GM18499 (cell line): ENCODE results near the gene ATP5F1D.

Experiments
- ATAC-seq: cut with Tn5 transposase; IDR thresholded peaks from one replicate; pipeline ENCODE4 v1.9.1; 2021; ENCODE audit warnings: moderate number of reproducible peaks; ENCODE audit not compliant: insufficient read depth, unreplicated experiment

Gene ATP5F1D

GRCh38 chr19:1278713-1279660 is 37.4 kb downstream of the ATP5F1D start:
- no peak for ATAC-seq

- no peak for ATAC-seq
Observed at GRCh38 chr19:1279782-1280341, 38.3 kb downstream of the ATP5F1D start.

- ATAC-seq: no peak
Observed at GRCh38 chr19:1280636-1281568, 39.4 kb downstream of the ATP5F1D start.

- ATAC-seq: no peak
Observed at GRCh38 chr19:1281569-1282287, 40.2 kb downstream of the ATP5F1D start.

- ATAC-seq: no peak
Observed at GRCh38 chr19:1282588-1283206, 41.1 kb downstream of the ATP5F1D start.

- no peak for ATAC-seq
Observed at GRCh38 chr19:1283207-1283916, 41.8 kb downstream of the ATP5F1D start.

- no peak for ATAC-seq
Observed at GRCh38 chr19:1283917-1284292, 42.4 kb downstream of the ATP5F1D start.

GRCh38 chr19:1284293-1284978 is 42.9 kb downstream of the ATP5F1D start:
- ATAC-seq: no peak

- ATAC-seq: no peak
Observed at GRCh38 chr19:1284979-1285736, 43.6 kb downstream of the ATP5F1D start.

- no peak for ATAC-seq
Observed at GRCh38 chr19:1285737-1286360, 44.3 kb downstream of the ATP5F1D start, which contains the start of gene EFNA2. EFNA2 (plus strand) TSS chr19:1285873; CDS start chr19:1286169, 296 bp downstream.

GRCh38 chr19:1286487-1287353 is 45.2 kb downstream of the ATP5F1D start:
- no peak for ATAC-seq

- no peak for ATAC-seq
Observed at GRCh38 chr19:1287354-1288225, 46.0 kb downstream of the ATP5F1D start.

- no peak for ATAC-seq
Observed at GRCh38 chr19:1288226-1288612, 46.7 kb downstream of the ATP5F1D start.

- ATAC-seq: no peak
Observed at GRCh38 chr19:1288833-1289685, 47.5 kb downstream of the ATP5F1D start.

- ATAC-seq: no peak
Observed at GRCh38 chr19:1289686-1290025, 48.1 kb downstream of the ATP5F1D start.
